Keratinocyte (primary cell): ENCODE measurements around the gene ECI2. TPM values are rescaled to one million over a fixed set of nuclear protein-coding genes. Genes with fewer than 3 reads are reported as not detected.

Source experiments
- DNase-seq: peaks from one replicate; pipeline ENCODE4 v3.0.0-alpha.2; 2011; ENCODE audit warnings: low read depth, missing footprints, low spot score
- FAIRE-seq: peaks from 2 replicates; lab custom pipeline; 2011; peaks lifted over from hg19 to GRCh38; lab: Jason Lieb, UNC
- H2AFZ ChIP-seq: 2 replicates; pipeline ENCODE4 v1.6.0; 2012; ENCODE audit warnings: low read length, control low read depth, inconsistent platforms; ENCODE audit not compliant: control insufficient read depth
- H3K27ac ChIP-seq: 2 replicates; pipeline ENCODE4 v1.5.1; 2011; ENCODE audit warnings: low read length; ENCODE audit not compliant: control insufficient read depth, insufficient read depth
- H3K27me3 ChIP-seq: 3 replicates; pipeline ENCODE4 v1.6.0; 2011; ENCODE audit warnings: low read length; ENCODE audit not compliant: control insufficient read depth, insufficient read depth; ENCODE audit errors: extremely low read depth
- H3K36me3 ChIP-seq, 2 experiments: 2 replicates in 1 of 2; 3 replicates in 1 of 2; pipeline ENCODE4 v1.5.1; 2011; ENCODE audit warnings: low read length in 2 of 2, mild to moderate bottlenecking in 1 of 2; ENCODE audit not compliant: control insufficient read depth in 2 of 2, insufficient read depth in 2 of 2; ENCODE audit errors: extremely low read depth in 1 of 2
- H3K4me1 ChIP-seq: 3 replicates; pipeline ENCODE4 v1.5.1; 2011; ENCODE audit warnings: low read length; ENCODE audit not compliant: control insufficient read depth, insufficient read depth; ENCODE audit errors: extremely low read depth
- H3K4me2 ChIP-seq: 3 replicates; pipeline ENCODE4 v1.6.0; 2011; ENCODE audit warnings: low read depth, low read length; ENCODE audit not compliant: control insufficient read depth, insufficient read depth; ENCODE audit errors: extremely low read depth
- H3K4me3 ChIP-seq, 3 experiments: fragments of 200-600 bp in 1 of 3; sonication (generic) in 1 of 3; 2 replicates in 2 of 3; 3 replicates in 1 of 3; pipeline ENCODE4 v1.5.1; 2011 to 2016; ENCODE audit warnings: low read length in 3 of 3, mild to moderate bottlenecking in 3 of 3, control low read depth in 2 of 3, inconsistent platforms in 1 of 3, low read depth in 1 of 3, mixed read lengths in 1 of 3, mixed run types in 1 of 3, moderate library complexity in 1 of 3; ENCODE audit not compliant: control insufficient read depth in 2 of 3, insufficient read depth in 2 of 3; ENCODE audit errors: extremely low read depth in 1 of 3
- H3K79me2 ChIP-seq: 2 replicates; pipeline ENCODE4 v1.6.0; 2012; ENCODE audit warnings: low read length; ENCODE audit not compliant: control insufficient read depth, insufficient read depth
- H3K9ac ChIP-seq: 3 replicates; pipeline ENCODE4 v1.6.0; 2011; ENCODE audit warnings: low read length; ENCODE audit not compliant: control insufficient read depth, insufficient read depth; ENCODE audit errors: extremely low read depth
- H3K9me1 ChIP-seq: 3 replicates; pipeline ENCODE4 v1.6.0; 2011; ENCODE audit warnings: low read length; ENCODE audit not compliant: control insufficient read depth, insufficient read depth; ENCODE audit errors: extremely low read depth
- H3K9me3 ChIP-seq: 2 replicates; pipeline ENCODE4 v1.5.1; 2012; ENCODE audit warnings: low read depth, low read length; ENCODE audit not compliant: control insufficient read depth
- H4K20me1 ChIP-seq: 3 replicates; pipeline ENCODE4 v1.6.0; 2011; ENCODE audit warnings: low read length; ENCODE audit not compliant: control insufficient read depth, insufficient read depth; ENCODE audit errors: extremely low read depth
- CTCF ChIP-seq, 3 experiments: IDR thresholded peaks in 1 of 3; conservative IDR thresholded peaks in 1 of 3; optimal IDR thresholded peaks in 1 of 3; 2 replicates in 2 of 3; 3 replicates in 1 of 3; pipeline versions ENCODE3 to v1.5.1; 2011; ENCODE audit warnings: low read length in 3 of 3, mild to moderate bottlenecking in 3 of 3, moderate library complexity in 2 of 3, control low read depth in 1 of 3, inconsistent platforms in 1 of 3; ENCODE audit not compliant: insufficient read depth in 2 of 3; ENCODE audit errors: extremely low read depth in 1 of 3
- EZH2 ChIP-seq: IDR thresholded peaks from one replicate; pipeline ENCODE4 v1.6.1; 2012; ENCODE audit warnings: inconsistent platforms, mild to moderate bottlenecking, low read length, moderate library complexity
- dilution Hi-C: fragments of 300-500 bp; cut with MboI; formaldehyde crosslinking; loops from one replicate; pipeline ENCODE4 v1.7.0; 2020; ENCODE audit warnings: low sequenced_read_pairs; ENCODE audit not compliant: extremely low pct_ligation_motif_present
- polyA plus RNA-seq, 5 experiments: library from polyadenylated mRNA; depleted of rRNA in 3 of 5; stranded (reverse) in 3 of 5; stranded (forward) in 1 of 5; unstranded in 1 of 5; fragments of >200 nt; gene quantifications; 1 replicate in 1 of 5; 2 replicates in 3 of 5; 3 replicates in 1 of 5; pipeline versions ENCODE4 v1.2.1 to v1.2.3, GENCODE V29; 2011 to 2012; ENCODE audit warnings: missing spikeins in 2 of 5, low read depth in 1 of 5, low replicate concordance in 1 of 5

Gene ECI2
- polyA plus RNA-seq, 1 donor (not counting 4 experiments of a cell fraction or from before 2014, with no cell fraction given) = 41.6 TPM

- Histone ChIP-seq H2AFZ (no peak overlapping the region), H3K4me2 (peak overlapping the region; percentile 19), H3K79me2 (no peaks in the 10 kb centered on the region), H4K20me1 (no peaks in the 10 kb centered on the region), H3K9me3 (no peaks in the 10 kb centered on the region), H3K4me3 (no peak overlapping the region), H3K9ac (no peak overlapping the region), H3K27ac (no peak overlapping the region), H3K9me1 (peaks cover 2% of the 10 kb centered on the region), H3K27me3 (no peaks in the 10 kb centered on the region), H3K36me3 (peaks cover 10 to 14% of the 10 kb centered on the region in 2 experiments), H3K4me1 (peaks cover 11% of the 10 kb centered on the region)
- TF ChIP-seq CTCF (optimal IDR thresholded peaks at IDR 0.05 in 1 of 3, IDR thresholded peaks at IDR 0.05 in 1 of 3, conservative IDR thresholded peaks at IDR 0.05 in 1 of 3; ENCODE audit: extremely low read depth in 1 of 3, insufficient read depth in 2 of 3, low read length in 3 of 3) (no peak), EZH2 (no peak)
- dilution Hi-C loops = no loop called here
- FAIRE-seq = no peak
- DNase-seq = no peak
These were observed 9.9 kb downstream of the ECI2 start for GRCh38 chr6:4125500-4125899.

- H3K9me1 ChIP-seq = peaks cover 2% of the 10 kb centered on the region
- no peaks in the 10 kb centered on the region for H3K27me3 ChIP-seq
- H3K79me2 ChIP-seq = no peaks in the 10 kb centered on the region
- no peaks in the 10 kb centered on the region for H4K20me1 ChIP-seq
- peaks cover 11% of the 10 kb centered on the region for H3K4me1 ChIP-seq
- no peak overlapping the region for H3K4me3 ChIP-seq
- no peak overlapping the region for H3K4me2 ChIP-seq
- H3K9me3 ChIP-seq = no peaks in the 10 kb centered on the region
- no peak for FAIRE-seq
- DNase-seq = no peak
- dilution Hi-C loops = no loop called here
- H3K27ac ChIP-seq = no peak overlapping the region
- no peak for TF ChIP-seq EZH2
- no peak for TF ChIP-seq CTCF (optimal IDR thresholded peaks at IDR 0.05 in 1 of 3, IDR thresholded peaks at IDR 0.05 in 1 of 3, conservative IDR thresholded peaks at IDR 0.05 in 1 of 3; ENCODE audit: extremely low read depth in 1 of 3, insufficient read depth in 2 of 3, low read length in 3 of 3)
- H2AFZ ChIP-seq = no peak overlapping the region
- peaks cover 9 to 13% of the 10 kb centered on the region in 2 experiments for H3K36me3 ChIP-seq
- no peak overlapping the region for H3K9ac ChIP-seq
These were observed 11.0 kb downstream of the ECI2 start for GRCh38 chr6:4124351-4124750.
